Peyer's patch (tissue), 4 donors: ENCODE results near the gene PTPN14. TPM values are rescaled to one million over a fixed set of nuclear protein-coding genes. Genes with fewer than 3 reads are reported as not detected.
"Not testable (repeated sequence)": the region's sequence is repeated elsewhere in the genome, so short reads cannot be mapped to it uniquely, and the experiment has no call there.

Experiments
- DNase-seq, 3 donors: peaks; one replicate each; pipeline ENCODE4 v3.0.0-alpha.2; 2017 to 2019
- H3K27ac ChIP-seq, 4 donors: fragments of 200-600 bp; sonication (generic); one replicate each; pipeline ENCODE4 v1.5.1; 2016 to 2019
- H3K27me3 ChIP-seq, 2 donors: fragments of 200-600 bp; sonication (generic); one replicate each; pipeline ENCODE4 v1.5.1; 2019
- H3K36me3 ChIP-seq, 3 donors: fragments of 200-600 bp; sonication (generic); one replicate each; pipeline ENCODE4 v1.5.1; 2016 to 2019
- H3K4me1 ChIP-seq, 4 donors: fragments of 200-600 bp; sonication (generic); one replicate each; pipeline ENCODE4 v1.5.1; 2016 to 2019
- H3K4me3 ChIP-seq, 4 donors: fragments of 200-600 bp; sonication (generic); 1 replicate in 3 of 4; 2 replicates in 1 of 4; pipeline ENCODE4 v1.5.1; 2016 to 2019; ENCODE audit warnings: mild to moderate bottlenecking in 1 of 4
- H3K9me3 ChIP-seq, 4 donors: fragments of 200-600 bp; sonication (generic); one replicate each; pipeline ENCODE4 v1.5.1; 2016 to 2019; ENCODE audit warnings: mild to moderate bottlenecking in 1 of 4
- CTCF ChIP-seq, 6 experiments: fragments of 450-650 bp in 4 of 6; fragments of 200-600 bp in 2 of 6; sonication (generic) in 1 of 6; IDR thresholded peaks; one replicate each; pipeline ENCODE4 v1.5.1; 2017 to 2019; ENCODE audit warnings: antibody characterized with exemption in 6 of 6, mild to moderate bottlenecking in 3 of 6, moderate library complexity in 1 of 6
- POLR2A ChIP-seq, 2 donors: fragments of 450-650 bp; IDR thresholded peaks; one replicate each; pipeline ENCODE4 v1.5.1; 2017; ENCODE audit warnings: antibody characterized with exemption in 2 of 2, mild to moderate bottlenecking in 2 of 2, moderate library complexity in 2 of 2
- total RNA-seq, 4 donors: library from RNA; depleted of rRNA; stranded (reverse); fragments of >200 nt; gene quantifications; one replicate each; pipeline ENCODE4 v1.1.0, GENCODE V29; 2016

Gene PTPN14
- total RNA-seq, 4 donors from 2014 or later = 1.9 to 6.6 (median 4.2) TPM

DNA sequence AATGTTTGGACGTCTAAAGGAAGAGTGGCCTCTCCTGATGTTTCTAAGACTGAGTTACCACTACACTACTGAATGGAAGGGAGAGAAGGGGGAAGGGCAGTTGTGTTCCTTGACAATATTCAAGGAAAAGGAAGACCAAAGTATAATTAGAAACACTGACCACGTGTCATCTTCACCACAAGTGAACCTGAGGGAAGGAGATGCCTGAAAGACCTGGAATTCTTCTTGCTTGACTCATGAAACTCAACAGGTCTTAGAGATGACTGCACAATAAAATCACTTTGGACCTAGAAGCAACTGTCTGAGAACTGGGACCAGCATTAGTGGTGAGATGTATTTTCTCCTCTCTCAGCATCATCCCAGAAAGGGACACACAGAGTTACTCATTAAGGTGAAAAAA is 56.7 kb downstream of the PTPN14 start:
- Histone ChIP-seq H3K9me3 (no peaks in the 10 kb centered on the region), H3K4me3 (no peak overlapping the region), H3K27me3 (no peaks in the 10 kb centered on the region), H3K27ac (no peak overlapping the region), H3K4me1 (no peaks in the 10 kb centered on the region), H3K36me3 (no peaks in the 10 kb centered on the region)
- no peak for DNase-seq
- TF ChIP-seq POLR2A (IDR thresholded peaks at IDR 0.05) = no peak
- TF ChIP-seq CTCF (IDR thresholded peaks at IDR 0.05) = no peak

GRCh38 chr1:214494179-214494578 is 57.2 kb downstream of the PTPN14 start:
- H3K4me3 ChIP-seq, H3K9me3 ChIP-seq, DNase-seq, H3K36me3 ChIP-seq, H3K27me3 ChIP-seq, H3K4me1 ChIP-seq, H3K27ac ChIP-seq: not testable (repeated sequence)

DNA sequence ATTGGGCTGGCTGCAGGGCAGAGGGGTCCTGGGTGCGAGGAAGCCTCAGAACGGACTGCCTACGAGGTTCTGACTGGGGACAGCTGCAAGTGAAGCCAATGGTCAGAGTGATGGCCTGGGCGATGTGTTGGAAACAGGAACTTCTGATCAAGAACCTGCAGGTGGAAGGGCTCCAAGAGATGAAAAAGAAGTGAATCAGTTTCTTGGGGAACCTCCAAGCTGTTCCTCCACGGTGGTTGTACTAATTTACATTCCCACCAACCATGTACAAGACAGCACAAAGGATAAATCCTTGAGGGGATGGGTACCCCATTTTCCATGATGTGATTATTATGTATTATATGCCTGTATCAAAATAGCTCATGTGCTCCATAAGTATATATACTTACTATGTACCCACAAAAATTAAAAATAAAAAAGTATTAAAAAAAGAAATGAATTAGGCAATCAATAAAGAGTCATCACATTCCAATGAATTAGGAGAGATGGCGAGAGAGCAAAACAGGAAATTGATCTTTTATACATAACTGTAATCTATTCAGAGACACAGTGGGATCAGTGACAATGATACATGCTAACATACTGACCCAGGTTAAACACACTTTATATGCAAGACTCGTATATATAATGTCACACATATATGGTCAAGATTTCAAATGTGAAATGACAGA is 58.1 kb downstream of the PTPN14 start:
- no peak overlapping the region for H3K4me3 ChIP-seq
- no peak overlapping the region for H3K27ac ChIP-seq
- no peak for TF ChIP-seq CTCF (IDR thresholded peaks at IDR 0.05)
- TF ChIP-seq POLR2A (IDR thresholded peaks at IDR 0.05) = no peak
- H3K9me3 ChIP-seq = no peaks in the 10 kb centered on the region
- DNase-seq = no peak
- H3K27me3 ChIP-seq = no peaks in the 10 kb centered on the region
- no peaks in the 10 kb centered on the region for H3K36me3 ChIP-seq
- no peaks in the 10 kb centered on the region for H3K4me1 ChIP-seq

- DNase-seq = no peak
- Histone ChIP-seq H3K27me3 (no peaks in the 10 kb centered on the region), H3K4me3 (no peak overlapping the region), H3K9me3 (no peaks in the 10 kb centered on the region), H3K4me1 (no peaks in the 10 kb centered on the region), H3K27ac (no peak overlapping the region), H3K36me3 (no peaks in the 10 kb centered on the region)
- TF ChIP-seq POLR2A (IDR thresholded peaks at IDR 0.05) = no peak
- no peak for TF ChIP-seq CTCF (IDR thresholded peaks at IDR 0.05)
Measured at GRCh38 chr1:214492401-214493075, 58.9 kb downstream of the PTPN14 start.

GRCh38 chr1:214491468-214492146 is 59.8 kb downstream of the PTPN14 start:
- no peak for TF ChIP-seq CTCF (IDR thresholded peaks at IDR 0.05)
- no peak for TF ChIP-seq POLR2A (IDR thresholded peaks at IDR 0.05)
- no peaks in the 10 kb centered on the region for H3K36me3 ChIP-seq
- H3K27ac ChIP-seq = no peak overlapping the region
- H3K27me3 ChIP-seq = no peaks in the 10 kb centered on the region
- H3K4me1 ChIP-seq = no peaks in the 10 kb centered on the region
- DNase-seq = no peak
- H3K9me3 ChIP-seq = no peaks in the 10 kb centered on the region
- H3K4me3 ChIP-seq = no peak overlapping the region

DNA sequence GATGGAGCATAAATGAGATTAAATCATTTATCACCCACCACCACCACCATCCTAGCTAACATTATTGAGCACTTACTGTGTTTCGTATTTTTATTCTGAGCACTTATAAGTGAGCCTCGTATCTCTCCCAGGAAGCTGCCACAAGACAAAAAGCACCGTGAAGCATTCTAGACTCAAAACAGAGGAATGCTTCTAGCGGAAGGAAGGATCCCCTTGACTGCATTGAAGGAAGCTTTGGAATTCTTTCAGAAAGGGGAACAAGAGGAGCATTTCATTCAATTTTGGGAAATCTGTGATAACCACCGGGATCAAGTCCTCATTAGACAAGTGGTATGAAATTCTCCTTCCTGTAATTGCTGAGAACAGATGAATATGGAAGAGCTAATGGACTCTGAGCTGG is 66.3 kb downstream of the PTPN14 start:
- Histone ChIP-seq H3K4me1 (no peaks in the 10 kb centered on the region), H3K27ac (no peak overlapping the region), H3K36me3 (no peaks in the 10 kb centered on the region), H3K4me3 (no peak overlapping the region), H3K27me3 (no peaks in the 10 kb centered on the region), H3K9me3 (no peaks in the 10 kb centered on the region)
- TF ChIP-seq CTCF (IDR thresholded peaks at IDR 0.05) = no peak
- TF ChIP-seq POLR2A (IDR thresholded peaks at IDR 0.05) = no peak
- DNase-seq = no peak

GRCh38 chr1:214483180-214483579 is 68.2 kb downstream of the PTPN14 start:
- DNase-seq, H3K27me3 ChIP-seq, H3K9me3 ChIP-seq, H3K27ac ChIP-seq, H3K4me1 ChIP-seq, H3K36me3 ChIP-seq, H3K4me3 ChIP-seq: not testable (repeated sequence)
